ENCODE measurements around the gene GNG12.

GRCh38 chr1:67696708-67697107 is 136.6 kb downstream of the GNG12 start:
- TF ChIP-seq CTCF (IDR thresholded peaks at IDR 0.05) (no peak), POLR2A (IDR thresholded peaks at IDR 0.05) (no peak), POLR2AphosphoS5 (IDR thresholded peaks at IDR 0.05) (no peak)
